SKM-1 treated with dmso at 0.1 percent for 144 hours (cell line): ENCODE results near the gene ZNF385D.

Experiments used
- DNase-seq: peaks from one replicate; lab custom pipeline; 2025; ENCODE audit not compliant: unreplicated experiment; lab: John Stamatoyannopoulos, UW

The ZNF385D gene

DNA sequence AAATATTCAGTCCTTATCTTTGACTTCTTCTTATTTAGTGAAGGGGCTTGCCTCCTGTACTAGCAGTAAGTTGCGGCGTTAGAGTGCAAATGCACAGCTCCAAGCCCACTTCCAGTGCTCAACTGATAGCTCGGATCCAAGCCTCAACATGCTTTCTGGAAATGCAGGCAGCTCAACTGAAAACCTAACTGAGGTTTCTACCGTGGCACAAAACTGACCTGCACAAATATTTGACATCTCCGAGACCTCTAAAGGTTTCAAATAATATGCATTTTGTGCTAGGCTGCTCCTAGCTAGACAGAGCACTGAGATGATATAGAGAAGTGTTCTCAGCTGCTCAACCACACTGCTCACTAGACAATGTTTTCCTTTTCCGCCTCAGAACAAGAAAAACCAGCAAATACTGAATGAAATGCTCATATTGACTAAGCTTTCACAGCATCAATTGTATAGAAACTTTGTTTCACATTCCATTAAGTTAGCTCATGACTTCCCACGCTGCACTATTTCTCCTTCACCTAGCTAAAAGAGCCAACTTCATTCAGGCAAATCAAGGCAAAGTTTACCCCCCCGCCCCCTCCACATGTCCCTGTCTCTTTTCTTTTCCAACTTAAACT lies 822 bp downstream of the ZNF385D start:
- no peak for DNase-seq

DNA sequence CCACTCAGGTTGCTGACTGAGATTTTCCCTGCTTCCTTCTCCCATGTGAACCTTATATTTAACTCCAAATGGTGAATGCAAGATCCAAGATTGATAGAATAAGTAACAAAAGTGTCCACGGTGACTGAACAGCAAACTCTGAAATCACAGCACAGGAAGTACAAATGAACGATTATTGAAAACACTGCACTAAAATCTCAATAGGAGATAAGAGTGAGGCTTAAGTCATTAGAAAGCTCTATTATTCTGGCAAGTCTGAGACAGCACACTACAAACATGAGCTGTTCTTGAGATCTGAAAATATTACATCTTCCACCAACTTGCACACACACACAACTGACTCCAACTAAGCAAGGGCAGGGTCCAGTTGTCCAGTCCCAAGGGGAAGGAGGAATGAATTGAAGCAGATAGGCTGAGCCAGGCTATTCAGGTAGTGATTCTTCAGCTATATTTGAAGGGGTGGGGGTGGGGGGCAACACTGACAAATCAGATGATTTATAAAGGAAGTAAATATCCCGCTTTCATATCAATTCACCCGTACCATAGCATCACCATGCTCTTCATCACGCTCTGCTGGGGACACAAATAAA lies 2.9 kb downstream of the ZNF385D start:
- DNase-seq, result no peak

DNA sequence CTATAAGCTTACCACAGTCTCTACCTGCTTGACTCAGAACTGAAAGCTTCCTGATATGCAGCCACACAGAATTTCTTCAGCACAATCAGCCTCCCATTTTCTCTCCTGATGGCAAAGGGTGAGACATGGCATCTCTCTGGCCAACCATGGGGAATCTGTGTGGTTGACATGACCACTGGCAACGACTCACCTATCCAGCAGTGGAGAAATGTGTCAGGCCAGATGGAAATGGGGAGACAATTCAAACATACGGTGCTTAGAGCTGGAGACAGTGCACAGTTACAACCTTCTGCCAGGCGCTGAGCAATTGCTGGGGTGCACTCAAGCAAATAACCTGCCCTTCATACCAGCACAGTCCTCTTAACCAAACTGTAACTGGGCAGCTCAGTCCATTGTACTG lies 3.6 kb downstream of the ZNF385D start:
- DNase-seq, result no peak

DNA sequence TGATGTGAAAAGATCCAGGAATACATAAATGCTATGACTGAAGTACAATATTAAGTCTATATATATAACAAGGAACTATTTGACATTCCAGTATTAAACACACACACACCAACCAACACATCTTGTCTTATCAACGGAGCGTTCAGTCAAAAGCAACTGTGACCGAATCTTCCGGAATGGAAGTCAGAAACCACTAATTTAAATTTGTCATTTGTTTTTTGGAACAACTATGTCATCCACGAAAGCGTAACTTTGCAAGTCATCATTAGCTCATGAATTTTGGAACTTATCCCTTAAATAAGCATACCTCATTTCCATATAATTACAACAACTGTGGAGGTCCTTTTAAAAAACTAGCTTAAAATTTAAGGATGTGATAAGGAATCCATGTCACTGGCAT lies 5.0 kb downstream of the ZNF385D start:
- DNase-seq, result no peak

DNA sequence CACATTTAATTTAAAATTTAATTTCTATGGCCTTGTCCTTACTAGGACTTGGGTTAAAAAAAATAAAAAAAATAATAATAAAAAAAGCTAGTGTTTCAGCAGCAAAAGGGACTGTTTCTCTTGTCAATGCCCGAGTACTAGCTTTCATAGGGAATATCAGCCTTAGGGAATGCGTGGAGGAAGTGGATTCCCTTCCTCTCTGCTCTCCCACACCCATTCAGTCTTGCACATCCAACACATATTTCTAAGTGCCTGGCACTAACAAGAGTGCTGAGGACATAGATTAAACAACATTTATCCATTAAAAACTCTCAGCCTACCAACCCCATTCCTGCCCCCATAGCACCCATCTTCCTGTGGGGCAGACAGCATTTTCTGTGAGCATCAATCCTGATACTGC lies 6.2 kb downstream of the ZNF385D start:
- no peak for DNase-seq

DNA sequence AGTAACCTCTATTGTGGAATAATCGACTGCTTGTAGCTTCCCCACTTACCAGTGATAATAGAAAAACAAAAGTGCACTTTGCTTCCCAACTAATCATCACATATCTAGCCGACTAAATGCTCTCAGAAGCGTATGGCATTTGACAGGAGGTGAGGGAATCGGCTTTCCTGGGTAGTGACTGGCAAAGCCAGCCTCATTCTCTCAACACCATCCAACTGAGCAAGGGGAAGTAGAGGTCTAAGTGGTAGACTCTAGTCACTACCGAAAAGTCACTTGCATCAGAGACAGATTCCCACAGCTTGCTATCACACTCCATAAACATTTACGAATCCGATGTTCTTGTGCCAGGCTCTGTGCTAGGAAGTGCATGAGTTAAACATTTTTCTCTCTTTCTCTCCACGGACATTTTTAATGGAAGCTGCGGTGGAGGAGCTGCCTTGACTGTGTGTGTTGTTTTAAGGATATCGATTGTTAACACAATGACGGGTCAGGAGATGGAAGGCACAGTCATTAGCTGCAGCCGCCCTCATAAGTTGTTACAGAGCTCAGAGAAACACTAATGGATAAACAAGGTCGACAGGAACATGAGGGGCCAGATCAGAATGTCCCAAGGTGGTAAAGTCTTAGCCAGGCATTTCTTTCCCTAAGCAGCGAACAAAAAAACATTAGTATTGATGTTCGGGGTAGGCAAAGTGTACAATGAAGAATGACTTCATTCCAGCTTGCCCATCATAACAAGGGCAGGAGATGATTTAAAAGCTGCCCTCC lies 11.9 kb downstream of the ZNF385D start:
- DNase-seq, result no peak

DNA sequence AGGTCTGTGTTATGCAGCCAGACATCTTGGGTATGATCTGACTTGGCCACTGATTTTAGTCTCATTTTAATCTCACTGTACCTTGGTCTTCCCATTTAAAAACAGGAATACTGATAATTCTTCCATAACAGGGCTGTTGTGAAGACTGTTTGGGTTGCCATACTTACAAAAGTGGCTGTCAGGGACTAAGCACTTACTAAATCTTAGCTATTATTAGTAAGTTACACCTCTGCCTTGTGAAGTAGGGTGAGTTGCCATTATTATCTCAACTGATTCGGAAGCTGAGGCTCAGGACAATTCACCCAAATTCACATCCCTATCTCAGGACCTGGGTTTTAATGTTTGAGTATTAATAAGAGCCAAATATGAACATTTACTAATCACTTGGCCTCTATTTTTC lies 12.7 kb downstream of the ZNF385D start:
- DNase-seq, result no peak

DNA sequence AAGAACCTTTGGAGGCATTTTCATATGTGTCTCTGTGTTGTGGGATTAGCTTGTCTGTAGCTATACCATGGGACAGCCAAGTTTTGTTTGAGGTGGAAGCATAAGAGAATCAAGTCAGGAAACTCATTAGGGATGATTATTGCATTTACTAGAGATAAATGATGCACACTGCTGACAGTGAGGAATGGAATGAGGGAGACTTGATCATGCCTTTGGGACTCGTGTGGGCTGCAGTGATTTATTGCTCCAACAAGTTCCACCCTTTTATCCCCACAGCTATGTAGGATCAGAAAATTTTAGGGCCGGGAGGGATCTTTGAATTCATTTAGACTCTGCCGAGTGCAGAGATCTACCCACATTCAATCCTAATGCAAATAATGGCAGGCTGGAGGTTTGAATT lies 16.3 kb downstream of the ZNF385D start:
- DNase-seq, result no peak

DNA sequence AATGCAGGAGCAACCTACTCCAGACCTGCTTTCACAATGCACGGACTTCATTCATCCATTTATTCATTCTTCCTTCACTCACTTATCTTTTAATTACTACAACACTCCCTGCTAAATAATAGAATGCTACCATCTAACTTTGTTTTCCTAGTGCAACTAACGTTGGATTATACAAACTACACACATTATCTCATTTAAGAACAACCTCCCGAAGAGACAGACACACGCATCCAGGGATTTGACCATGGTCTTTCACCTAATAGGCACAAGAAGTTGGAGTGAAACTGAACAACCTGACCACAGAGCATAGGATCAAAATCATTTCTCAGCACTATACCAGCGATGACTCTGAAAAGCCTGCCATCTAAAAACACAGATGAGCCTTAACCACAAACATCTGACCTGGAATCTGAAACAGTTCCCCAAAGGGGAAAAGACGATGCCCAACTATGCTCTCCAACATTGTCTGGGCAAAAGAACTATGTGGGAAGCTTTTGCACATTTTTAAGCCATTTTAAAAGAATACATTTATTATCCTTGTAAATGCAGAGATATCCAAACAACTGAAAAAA lies 21.0 kb downstream of the ZNF385D start:
- DNase-seq, result no peak

DNA sequence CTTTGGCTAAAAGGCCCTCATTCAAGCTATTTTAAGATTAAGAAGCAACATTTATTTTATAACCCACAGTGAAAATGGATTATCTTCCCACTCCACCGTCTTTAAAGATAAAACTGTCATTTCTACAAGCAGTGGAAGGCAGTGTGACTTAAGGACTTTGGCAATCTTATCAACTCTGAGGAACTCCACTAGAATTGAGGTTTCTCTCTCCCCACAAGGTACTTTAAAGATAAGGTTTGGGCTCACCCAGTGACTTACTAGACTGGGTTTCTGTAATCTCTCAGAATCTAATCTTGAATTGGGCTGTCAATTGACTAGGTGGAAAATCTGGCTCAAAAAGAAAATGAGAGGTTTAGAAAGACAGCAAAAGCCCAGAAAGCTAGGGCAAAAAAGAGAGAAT lies 21.7 kb downstream of the ZNF385D start:
- no peak for DNase-seq

DNA sequence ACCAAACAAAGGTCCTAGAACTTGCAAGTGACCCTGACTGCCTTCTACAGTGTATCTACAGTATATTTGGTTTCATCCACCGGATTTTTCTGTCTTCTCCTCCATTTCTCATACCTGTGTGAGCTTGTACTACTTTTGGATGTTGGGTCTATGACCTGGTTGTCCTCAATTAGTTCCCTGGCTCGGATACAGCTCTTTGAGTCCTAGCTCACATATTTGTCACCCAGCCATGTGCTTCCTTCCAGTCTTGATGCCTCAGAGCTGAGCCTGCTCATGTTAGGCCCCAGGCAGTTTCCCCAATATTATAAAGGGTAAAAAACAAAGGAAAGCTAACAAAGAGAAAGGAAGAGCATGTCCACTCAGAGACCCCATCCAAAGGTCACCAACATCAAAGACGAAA lies 28.2 kb downstream of the ZNF385D start:
- no peak for DNase-seq

DNA sequence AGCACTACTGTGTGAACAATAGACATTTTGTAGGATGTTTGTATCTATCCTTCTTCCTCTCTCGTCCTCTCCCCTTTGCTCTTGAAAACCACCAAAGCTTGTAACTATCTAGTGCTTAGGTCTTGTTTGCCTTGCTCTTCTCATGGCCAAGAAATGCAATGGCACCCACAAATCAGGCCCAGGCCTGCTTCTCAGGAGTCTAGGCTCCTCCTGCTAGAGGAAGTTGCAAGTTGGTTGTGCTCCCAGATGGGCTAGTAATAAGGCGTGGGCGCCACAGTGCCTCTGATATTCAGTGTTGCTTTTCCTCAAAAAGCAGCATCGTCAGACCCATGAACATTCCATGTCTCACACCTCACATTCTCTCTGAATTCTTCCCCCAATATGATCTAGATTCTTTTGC lies 28.7 kb downstream of the ZNF385D start:
- no peak for DNase-seq

DNA sequence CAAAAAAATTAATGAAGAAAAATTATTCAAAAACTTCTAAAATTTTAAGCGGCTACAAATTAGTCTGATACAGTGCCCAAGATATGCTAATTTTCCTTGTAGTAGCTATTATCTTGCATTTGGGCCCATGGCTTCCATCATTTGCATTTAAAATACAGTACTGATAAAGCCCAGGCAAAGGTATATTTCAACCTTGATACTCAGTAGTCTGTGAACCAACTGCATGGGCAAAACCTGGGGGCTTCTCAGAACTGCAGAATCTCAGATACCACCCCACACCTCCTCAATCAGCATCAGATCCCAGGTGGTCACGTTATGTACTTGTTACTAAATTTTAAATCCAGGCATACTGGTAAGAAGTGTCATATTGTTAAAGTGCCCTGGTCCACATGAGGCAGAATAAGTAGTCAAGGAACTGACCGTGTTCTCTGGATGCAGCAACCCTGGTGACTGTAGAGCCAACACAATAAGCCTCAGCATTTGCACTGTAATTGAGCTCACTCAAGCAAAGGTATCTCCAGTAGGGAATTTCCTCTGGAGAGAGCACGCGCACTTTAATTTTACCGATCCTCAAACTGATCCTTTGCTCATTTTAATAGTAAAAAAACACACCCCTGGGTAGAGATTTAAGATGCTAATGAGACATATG lies 31.9 kb downstream of the ZNF385D start:
- no peak for DNase-seq

DNA sequence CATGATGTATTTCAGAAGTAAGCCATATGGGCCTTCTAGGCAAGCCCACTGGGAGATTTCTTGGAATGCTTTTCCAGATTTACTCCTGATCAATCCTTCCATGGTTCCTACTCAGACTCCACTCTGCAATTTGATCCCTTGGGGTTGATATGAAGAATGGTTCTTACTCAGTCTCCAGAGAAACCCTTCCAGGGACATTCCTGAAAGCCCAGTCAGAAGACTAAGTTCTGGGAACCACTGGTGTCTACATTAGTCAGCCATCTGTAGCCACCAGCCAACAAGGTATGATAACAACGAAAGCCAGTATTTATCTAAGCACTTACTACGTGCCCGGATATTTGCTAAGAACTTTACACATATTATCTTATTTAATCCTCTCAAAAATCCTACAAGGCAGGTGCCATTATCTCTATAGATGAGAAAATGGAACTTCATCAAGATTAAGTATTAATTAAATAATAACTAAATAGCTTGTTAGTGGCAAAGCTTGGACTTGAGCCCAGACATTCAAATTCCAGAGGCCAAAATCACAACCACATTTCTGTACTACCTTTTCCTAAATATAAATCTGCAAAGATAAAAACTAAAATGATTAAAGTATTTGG lies 32.7 kb downstream of the ZNF385D start:
- DNase-seq, result no peak

DNA sequence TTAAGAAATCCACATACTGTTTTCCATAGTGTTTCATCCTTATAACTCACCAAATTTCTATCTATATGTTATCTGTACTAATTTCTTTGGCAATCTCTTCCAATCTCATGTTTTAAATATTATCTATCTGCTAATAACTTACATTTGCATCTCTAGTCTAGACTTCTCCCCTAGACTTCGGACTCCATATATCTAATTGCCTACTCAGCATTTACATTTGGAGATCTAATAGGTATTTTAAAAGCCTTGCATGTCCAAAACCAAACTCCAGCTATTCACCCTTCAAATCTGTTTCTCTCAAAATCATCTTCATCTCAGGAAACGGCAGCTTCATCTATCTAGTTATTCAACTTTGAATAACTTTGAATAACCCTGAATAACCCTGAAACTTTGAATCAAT lies 35.3 kb downstream of the ZNF385D start:
- DNase-seq, result no peak

DNA sequence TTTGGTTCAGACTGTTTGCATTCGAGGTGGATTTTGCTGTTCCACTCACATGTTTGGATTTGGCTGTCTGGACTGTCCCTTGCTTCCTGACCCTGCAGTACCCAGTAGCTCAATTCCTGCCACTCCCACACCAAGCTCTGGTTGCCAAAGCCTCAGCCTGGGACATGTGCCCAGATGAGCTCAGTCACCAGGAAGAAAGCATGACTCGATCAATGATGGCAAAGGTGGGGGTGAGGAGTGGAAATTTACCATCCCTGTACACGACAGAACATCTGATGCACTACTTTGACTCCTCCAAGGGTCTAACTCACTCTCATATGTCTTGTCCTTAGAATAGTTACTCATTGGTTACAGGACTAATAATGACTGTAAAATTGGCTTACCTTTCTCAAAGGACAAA lies 45.2 kb downstream of the ZNF385D start:
- DNase-seq, result no peak

DNA sequence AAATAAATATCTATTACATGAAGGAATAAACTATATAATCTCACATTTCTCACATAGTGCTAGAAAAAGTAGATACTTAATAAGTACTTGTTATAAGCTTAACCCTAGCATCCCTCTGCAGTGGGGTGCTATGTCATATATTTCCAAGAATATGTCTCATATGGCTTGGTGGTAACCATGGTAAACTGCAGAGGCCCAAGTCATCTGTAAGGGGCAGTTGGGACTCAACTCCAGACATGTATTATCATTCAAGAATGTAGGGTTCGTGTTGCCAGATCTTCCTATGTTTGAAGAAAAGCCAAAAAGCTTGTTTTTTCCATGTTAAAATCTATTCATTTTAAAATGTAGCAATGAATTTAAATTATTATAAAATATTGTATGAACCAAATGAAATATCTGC lies 46.2 kb downstream of the ZNF385D start:
- no peak for DNase-seq

DNA sequence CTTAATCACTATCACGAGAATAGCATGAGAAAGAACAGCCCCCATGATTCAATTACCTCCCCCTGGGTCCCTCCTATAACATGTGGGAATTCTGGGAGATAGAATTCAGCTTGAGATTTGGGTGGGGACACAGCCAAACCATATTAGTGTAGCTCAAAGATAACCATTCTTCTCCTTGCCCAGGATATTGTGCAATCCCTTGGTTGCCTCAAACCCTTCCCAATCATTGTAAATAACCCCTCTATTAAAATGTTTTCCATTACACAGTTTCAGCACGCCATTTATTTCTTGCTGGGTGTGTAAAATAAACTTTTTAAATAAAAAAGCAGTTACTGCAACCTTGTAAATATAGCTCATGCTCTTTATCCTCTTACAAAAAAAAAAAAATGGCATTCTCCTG lies 47.7 kb downstream of the ZNF385D start:
- no peak for DNase-seq

DNA sequence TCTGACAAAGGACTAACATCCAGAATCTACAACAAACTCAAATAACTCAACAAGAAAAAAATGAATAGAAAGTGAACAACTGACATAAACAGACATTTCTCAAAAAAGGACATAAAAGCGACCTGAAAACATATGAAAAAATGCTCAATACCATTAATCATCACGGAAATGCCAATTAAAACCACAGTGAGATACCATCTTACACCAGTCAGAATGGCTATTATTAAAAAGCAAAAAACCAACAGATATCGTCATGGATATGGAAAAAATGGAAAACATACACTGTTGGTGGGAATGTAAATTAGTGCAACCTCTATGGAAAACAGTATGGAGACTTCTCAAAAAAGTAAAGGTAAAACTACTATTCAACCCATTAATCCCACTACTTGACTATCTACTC lies 53.3 kb downstream of the ZNF385D start:
- DNase-seq, result no peak

DNA sequence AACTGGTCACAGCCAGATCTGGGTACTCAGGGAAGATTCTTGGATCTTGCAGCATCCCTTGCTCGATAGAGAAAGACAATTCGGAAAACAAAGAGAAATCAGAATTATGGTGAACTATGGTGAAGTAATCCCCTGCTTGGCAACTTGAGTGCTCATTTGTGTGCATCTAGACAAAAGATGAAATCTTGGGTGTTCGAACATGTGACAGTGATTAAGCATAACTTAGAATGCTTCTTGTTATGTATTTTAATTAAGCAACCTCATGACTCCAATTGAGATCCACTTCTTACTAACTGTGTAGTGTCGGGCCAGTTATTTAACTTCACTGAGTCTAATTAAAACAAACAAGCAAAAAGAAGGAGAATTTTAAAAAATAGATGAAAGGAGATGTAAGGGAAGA lies 56.5 kb downstream of the ZNF385D start:
- no peak for DNase-seq

DNA sequence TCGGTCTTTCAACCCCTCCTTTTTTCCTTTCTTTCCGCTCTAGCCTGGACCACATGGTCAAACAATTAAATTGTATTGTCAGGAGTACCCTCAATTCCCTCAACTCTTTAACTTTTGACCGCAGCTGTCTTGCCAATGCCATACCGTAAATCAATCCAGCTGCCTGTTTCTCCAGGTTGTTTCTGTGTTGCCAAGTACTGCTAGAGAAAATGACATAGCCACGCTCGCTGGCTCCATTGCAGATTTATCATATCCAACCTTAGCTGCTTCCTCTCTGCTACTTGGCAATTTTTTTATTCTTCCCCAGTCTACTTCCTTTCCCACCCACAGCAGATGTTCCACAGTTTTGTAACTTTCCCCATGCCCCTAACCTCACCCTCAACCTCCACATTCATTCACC lies 60.0 kb downstream of the ZNF385D start:
- DNase-seq, result no peak
